HTR-8/SVneo (cell line): ENCODE measurements around the gene VILL.
A peak's percentile ranks its signal among the peaks of the same experiment; 100 is the strongest.
"Not testable (repeated sequence)": the region's sequence is repeated elsewhere in the genome, so short reads cannot be mapped to it uniquely, and the experiment has no call there.

Experiments used
- DNase-seq: peaks from one replicate; pipeline ENCODE4 v3.0.0; 2011; ENCODE audit warnings: low spot score, mixed read lengths; ENCODE audit not compliant: insufficient read length
- FAIRE-seq: peaks from 2 replicates; lab custom pipeline; 2011; peaks lifted over from hg19 to GRCh38; lab: Jason Lieb, UNC

VILL gene

DNA sequence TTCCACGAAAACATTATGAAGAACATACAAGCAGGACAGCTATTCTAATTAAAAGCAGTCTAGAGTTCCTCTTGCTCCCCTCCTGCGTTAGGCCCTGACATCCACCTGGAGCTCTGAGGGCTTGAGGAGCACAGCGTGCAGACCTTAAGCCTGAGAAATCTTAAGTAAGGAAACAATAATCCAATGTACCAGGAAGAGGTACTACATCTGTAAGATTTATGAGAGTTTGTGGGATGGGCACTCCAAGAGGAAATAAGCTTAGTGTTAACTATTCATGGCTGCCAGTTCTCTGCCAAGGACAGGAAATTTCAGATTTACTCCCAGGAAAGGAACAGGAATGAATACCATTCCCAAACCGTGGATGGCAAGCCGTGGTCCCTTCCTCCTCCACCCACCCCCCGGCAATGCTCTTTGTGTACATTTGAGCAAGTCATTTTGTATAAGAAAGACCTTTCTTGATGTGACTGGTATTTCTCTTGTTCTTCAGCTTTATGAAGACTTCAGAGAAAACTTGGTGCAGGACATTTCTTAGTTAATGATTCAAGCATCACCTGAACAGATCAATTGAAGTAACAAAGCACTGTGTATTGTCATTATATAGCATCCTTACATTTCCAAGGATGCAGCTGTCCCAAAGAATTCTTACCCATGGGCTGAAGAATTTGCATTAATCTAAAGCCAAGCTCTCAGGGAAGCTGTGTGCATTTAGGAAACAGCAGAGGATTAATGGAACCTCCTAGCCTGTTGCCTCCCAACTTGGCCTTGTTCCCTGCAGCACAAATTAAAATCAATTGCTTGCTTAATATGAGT, 28.8 kb upstream of the VILL start:
- DNase-seq (no peak), FAIRE-seq (no peak)

DNA sequence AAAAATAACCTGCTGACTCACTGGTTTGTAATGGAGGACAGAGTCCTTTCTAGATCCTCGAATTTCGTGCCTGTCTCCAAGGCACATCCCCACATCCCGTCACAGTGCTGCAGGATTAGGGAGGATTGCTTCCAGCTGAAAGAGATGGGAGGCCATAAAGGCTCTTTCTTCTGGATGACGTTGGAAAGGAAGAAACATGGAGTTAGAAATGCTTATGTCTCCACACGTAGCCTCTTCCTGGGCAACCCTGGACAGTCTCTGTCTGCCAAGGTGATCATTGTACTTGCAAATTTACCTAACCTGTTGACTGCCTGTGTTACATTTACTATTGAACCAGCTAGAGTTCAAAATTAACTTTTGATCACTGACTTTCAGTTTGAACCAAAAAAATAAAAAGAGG, 27.6 kb upstream of the VILL start:
- DNase-seq (no peak), FAIRE-seq (no peak)

DNA sequence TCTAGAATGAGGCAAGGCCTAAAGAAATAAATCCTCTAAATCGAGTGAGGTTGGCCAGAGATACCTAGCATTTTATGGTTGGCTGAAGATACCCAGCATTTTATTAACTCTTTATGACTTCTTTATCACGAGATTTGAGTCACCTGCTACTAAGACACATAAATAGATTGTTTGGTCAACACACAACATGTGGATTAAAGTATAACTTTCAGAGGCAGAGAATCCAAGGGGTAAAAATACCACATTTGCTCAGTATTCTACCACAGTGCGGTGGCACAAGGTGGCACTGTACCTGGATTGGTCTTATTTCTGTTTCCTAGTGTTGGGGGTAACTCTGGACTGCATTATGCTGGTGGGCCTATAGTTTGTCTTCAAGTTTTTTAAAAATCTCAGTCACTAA, 27.0 kb upstream of the VILL start:
- no peak for DNase-seq

DNA sequence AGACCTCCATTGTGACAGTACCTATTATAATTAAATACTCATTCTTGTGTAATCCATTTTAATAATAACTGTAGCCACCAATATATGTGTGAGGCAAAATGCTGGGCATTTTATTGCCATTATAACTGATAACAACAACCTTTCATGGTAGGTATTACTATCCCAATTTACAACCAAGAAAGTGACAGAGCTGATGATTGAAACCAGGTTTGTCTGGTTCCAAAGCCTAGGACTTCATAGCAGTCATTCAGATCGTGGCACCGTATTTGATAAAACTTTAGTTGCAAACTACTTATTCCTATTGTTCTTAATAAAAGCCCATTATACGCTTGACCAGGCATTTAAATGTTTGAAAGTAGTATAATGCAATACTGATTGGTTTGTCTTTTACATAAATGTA, 26.4 kb upstream of the VILL start:
- no peak for DNase-seq
- FAIRE-seq = no peak

More for the DNA sequence above, 27.0 kb upstream of the VILL start:
- FAIRE-seq = no peak

DNA sequence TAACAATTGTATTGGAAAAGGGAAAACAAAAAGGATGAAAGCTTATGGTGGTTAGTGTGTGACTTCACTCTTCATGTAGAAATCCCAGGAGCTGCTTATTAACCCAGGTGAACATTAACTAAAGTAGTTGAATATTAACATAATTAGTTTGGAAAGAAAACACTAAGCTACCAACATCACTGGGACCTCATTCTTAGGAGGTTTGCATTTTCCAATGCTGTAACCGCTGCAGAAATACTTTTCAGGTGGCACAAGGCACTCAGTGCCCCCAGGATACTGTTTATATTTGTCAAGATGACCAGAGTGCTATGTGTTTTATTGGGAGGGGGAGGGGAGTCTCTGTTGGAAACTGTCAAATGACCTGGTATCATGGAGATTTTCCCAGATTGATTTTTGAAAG, 25.9 kb upstream of the VILL start:
- DNase-seq (no peak), FAIRE-seq (no peak)

DNA sequence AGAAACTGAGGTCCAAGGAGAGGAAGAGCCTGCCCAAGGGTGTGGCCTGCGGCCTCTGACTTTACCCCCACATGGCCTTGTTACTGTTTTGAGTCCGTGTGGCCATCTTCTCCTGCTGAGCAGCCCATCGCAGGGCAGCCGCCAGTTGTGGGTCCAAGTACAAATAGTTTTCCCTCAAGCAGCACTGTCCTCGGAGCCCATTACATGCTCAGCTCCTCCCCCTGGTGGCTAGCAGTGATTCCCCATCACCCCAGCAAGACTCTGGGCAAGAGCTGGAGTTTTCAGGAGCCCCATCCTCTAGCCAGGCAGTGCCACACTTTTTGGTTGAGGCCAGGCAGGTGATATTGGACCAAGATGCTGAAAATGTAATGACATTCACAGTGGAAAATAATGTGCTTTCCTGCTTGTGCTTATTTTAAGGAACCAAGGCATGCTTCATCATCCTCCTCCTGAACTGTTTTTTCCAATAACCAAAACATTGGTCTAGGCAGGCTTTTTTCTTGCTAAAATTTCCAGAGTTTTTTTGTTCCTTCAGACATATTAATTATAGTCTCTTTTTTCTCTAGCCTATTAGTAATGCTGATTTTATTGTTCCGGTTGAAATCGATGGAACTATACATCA, 23.2 kb upstream of the VILL start:
- FAIRE-seq (no peak), DNase-seq (peak; percentile 71)

DNA sequence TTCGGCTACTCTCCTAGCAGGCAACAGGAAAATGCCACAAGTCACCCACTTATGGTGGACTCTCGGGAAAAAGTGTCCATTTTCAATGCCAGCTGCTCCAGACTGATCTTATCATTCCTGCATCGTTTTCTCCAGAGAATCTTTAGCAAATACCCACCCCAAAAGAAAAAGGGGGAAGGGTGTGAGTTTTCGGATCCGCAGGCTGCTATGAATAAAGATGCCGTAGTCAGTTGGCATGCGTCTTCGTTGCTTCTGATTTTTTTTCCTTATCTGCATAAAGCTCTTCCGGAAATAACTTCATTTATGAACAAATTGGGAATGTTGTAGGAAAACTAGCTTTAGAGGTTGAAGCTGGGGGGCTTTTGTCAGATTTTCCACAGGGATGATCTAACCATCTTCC, 22.4 kb upstream of the VILL start:
- no peak for FAIRE-seq
- DNase-seq = no peak

DNA sequence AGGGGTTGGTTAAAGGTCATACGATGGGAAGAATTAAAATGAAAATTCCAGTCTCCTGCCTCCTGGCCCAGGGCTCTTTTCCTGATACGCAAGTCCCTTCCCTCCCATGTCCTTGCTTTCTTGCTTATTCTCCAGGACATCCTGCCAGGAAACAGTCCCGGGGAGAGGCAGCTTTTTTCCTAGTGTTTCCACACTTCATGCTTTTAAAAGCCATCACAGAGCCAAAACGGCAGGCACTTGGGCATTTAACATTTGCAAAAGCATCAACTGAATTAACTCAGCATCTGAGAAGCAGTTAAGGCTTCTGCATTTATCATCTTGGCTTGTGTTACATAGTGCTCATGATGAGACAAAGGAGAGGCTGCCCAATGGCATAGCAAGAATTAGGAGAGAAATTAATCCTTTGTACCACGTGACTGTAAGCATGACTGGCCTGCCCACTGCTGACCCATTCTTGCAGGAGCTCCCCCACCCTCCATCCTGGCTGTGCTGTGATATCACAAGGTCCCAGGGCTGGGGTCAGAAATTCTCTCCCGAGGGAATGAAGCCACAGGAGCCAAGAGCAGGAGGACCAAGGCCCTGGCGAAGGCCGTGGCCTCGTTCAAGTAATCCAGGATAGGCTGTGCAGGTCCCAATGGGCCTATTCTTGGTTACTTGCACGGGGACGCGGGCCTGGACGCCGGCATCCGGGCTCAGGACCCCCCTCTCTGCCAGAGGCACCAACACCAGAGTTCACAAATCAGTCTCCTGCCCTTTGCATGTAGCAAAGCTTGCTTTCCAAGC, 21.6 kb upstream of the VILL start:
- DNase-seq (no peak), FAIRE-seq (no peak)

DNA sequence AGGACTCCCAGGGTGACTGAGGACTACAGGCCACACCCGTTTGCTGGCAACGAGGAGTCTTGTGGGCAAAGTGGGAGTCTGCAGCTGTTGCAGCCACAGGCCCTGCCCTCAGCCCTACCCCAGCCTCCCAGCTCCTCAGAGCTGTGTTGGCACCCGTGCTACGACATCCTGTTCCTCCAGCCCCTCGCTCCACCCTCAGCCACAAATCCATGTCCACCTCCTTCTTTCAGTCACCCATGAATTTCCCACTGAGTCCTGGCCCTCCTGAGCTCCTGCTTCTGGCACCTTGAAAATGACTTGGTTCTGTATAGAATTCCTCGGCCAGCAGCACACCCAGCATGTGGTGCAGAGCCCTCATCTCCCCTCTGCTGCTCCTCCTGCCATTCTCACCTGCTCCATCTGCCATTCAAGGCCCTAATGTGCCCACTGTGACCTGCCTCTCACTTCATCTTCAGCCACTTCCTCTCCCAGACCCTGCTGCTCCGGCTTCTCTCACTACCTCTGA, 20.9 kb upstream of the VILL start:
- DNase-seq (no peak), FAIRE-seq (no peak)

DNA sequence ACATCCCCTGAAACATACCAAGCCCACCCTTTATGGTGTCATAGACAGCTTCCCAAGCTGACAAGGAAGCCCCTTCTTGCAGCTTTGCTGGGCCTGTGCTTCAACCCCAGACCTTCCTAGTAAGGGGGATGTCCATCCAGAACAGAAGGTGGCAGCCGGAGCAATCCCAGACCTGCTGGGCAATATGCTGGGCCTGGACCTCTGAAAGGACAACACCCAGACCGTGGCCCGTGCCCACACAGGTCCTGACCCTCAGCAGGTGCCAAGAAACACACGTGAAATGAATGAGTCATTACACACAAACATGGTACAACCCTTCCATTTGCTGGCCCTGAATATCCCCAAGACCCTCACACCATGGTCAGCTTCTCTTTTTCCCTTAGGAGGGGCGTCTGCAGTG, 19.8 kb upstream of the VILL start:
- no peak for FAIRE-seq
- no peak for DNase-seq

DNA sequence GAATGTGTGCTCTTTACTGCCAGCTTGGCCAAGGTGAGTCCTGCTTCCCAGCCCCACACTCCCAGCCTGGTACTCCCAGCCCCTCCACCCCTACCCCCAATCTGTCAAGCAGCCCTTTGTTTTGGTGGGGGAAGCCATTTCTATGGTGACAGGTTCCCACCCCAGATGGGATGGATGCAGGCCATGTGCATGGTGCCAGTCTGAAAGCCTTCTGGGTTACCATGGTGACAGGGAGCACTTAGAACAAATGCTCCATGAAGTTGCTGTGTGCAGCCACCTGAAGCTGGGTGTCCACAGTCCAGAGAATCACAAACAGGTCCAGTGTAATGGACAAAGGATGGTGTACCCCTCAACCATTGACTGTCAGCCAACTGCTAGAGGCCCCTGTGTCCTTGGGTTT, 19.1 kb upstream of the VILL start:
- FAIRE-seq (no peak), DNase-seq (no peak)

DNA sequence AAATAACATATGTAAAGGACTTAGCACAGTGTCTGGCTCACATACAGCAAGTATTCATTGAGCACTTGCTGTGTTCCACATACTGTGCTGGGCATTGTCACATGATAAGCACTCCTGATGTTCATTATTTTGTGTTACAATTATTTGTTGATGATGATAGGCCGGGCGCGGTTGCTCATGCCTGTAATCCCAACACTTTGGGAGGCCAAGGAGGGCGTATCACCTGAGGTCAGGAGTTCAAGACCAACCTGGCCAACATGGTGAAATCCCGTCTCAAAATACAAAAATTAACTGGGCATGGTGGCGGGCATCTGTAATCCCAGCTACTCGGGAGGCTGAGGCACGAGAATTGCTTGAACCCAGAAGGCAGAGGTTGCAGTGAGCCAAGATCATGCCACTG, 18.5 kb upstream of the VILL start:
- not testable (repeated sequence) for FAIRE-seq, DNase-seq

DNA sequence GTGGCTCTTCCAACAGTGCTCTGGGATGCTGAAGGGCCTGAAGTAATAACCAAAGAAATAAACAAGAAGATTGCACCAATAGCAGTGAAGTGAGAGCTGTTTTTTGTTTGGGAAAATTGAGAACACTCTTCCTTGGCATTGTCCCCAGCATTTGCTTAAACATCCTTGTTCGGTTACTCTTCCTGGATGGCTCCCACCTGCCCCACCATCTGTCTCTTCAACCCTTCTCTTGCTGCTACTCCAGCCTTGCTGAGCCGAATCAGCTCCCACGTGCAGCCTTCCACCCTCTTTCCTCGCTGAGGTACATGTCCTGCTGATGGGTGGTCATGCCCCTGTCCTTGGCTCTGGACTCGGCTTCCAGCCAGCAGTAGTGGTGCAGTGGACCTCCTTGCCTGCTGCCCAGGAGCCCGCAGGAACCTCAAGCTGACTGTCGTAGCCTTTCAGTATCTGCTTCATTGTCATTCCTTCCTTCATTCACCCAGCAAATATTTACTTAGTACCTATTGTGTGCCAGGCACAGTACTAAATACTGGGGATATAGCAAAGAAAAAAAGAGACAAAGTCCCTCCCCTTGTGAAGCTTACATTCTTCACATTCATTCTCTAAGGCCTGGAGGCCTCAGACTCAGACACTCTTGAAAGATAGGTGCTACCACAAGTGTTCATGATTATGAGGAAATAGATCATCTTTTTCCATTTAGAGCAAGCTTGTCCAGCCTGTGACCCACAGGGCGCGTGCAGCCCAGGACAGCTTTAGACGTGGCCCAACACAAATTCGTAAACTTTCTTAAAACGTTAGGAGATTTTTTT, 17.1 kb upstream of the VILL start:
- DNase-seq (no peak), FAIRE-seq (no peak)

DNA sequence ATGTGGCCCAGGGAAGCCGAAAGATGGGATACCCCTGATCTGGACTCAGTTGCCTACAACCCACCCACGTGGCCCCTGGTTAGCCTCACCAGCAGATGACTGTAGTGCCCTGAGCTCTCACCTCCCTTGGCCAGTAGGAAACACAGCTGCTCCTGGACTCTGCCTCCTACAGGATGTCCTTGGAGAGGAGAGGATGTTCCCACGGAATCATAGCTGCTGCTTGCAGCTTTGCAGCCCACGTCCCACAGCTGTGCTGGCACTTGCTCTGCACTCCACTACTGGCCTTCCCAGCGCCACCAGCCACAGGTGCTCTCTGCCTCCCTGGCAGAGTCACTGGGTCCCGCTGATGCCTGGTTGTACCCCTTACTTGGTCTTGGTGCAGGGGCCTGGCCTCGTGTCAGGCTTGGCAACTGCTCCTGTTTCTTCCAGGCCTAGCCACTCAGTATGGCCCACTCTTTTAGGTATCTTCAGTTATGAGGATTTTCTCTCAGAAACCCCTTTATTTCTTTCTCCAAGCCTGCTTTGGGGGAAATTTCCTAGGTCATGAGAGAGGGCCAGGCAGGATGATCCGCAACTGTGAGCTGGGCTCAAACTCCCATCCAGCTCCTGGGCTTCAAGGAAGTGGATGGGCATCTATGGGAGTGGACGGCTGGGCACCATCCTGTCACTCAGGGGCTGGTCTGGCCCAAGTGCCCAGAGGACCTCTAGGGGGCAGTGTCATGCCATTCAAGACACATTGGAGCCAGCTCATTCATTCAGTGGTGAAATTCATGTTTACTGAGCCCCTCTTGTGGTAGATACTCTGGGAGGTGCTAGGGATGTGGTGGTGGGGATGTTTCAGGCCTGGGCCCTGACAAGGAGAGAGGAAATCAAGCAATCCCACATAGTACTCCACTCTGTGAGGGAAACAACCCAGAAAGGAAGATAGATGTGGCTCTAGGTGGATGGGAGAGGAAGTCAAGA, 16.2 kb upstream of the VILL start:
- FAIRE-seq (no peak), DNase-seq (peak; percentile 56)

DNA sequence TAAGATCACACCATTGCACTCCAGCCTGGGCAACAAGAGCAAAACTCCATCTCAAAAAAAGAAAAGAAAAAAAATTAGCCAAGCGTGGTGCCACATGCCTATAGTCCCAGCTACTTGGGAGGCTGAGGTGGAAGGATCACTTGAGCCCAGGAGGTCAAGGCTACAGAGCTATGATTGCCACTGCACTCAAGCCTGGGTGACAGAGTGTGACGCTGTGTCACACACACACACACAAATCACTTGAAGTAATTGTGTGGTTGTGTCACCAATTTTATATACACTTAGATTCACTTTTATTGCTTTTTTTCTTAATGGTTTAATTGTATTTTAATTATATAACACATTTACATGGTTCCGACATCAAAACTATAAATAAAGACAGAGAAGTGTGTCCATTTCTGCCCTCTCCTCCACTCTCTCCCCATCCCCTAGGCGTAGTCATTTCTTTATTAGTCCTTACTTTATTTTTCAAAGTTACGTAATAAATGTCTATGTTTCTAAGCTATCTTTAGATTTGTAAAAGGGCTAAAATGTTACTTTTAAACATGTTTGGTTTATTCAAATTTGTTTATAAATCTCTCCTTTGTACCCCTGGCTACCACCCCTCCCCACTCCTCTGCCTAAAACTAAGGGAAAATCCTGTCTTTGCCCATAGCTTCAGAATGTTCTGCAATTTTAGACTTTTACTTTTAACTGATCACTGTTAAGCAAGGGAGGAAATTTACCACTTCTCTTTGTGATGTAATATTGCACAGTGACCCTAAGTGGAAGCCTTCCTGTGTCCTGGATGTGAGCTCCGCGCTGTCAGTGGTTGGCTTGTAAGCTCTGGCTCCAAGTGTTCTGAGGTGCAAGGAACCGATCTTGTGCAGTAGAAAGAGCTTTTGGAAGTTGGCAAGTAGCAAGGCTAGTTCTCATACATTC, 10.8 kb upstream of the VILL start:
- DNase-seq = no peak
- FAIRE-seq = no peak

DNA sequence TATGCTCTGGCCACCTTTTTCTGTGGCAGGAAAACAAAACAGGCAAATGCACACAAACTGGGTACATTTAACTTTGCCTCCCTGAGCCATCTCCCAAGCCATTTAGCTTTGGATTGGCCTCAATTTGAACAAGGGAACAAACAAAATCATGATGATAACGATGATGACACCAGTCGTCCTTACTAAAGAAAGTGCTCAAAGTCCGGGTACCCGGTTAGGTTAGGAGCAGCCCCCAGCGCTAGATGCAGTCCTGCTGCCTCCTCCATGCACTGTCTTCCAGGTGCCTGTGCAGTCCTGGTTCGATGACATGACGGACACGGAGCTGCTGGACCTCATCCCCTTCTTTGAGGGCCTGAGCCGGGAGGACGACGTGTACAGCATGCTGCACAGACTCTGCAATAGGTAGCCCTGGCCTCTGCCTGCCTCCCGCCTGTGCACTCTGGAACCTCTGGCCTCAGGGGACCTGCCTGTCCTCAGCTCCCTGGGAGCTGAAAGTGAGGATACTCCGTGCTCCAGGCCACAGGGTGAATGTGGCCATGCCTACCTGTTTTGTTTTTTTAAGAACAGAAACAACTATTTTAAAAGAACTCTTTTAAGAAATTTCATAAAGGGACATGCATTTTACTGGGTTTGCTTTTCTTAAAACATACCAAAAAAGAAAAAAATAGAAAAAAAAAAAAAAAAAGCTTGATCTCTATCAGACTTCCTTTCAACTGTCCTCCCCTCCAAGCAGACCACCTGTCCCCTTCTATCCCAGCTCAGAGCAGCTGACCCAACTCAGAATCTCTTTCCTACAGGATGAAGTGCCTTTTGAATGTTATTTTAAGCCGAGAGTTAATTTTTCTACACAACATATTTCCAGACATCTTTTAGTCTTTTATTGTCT, 9.9 kb upstream of the VILL start:
- FAIRE-seq (no peak), DNase-seq (no peak)

DNA sequence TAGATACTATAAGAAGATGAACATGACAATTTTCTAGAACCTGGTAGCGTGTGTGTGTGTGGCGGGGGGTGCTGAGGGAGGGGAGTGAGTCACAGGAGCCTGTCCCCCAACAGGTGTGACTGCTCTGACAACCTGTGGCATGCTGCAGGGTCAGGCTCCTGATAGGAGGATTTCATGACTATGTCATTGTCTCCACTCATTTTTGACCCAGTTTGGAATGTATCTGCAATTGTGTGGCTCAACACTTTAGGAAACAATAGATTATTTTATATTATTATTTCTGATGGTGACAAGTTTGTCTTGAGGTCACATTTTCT, 9.3 kb upstream of the VILL start:
- DNase-seq = no peak
- no peak for FAIRE-seq
